HG03175 (cell line): ENCODE results near the gene NLRC3.

Experiments used
- ATAC-seq: cut with Tn5 transposase; IDR thresholded peaks from one replicate; pipeline ENCODE4 v1.9.1; 2021; ENCODE audit warnings: mild to moderate bottlenecking, moderate library complexity; ENCODE audit not compliant: unreplicated experiment

NLRC3 gene

GRCh38 chr16:3597676-3598075 is 20.5 kb upstream of the NLRC3 start:
- no peak for ATAC-seq

- no peak for ATAC-seq
Measured at GRCh38 chr16:3597226-3597625, 20.0 kb upstream of the NLRC3 start.

- no peak for ATAC-seq
Measured at GRCh38 chr16:3596101-3596861, 19.1 kb upstream of the NLRC3 start.

GRCh38 chr16:3595521-3596021 is 18.4 kb upstream of the NLRC3 start:
- no peak for ATAC-seq

- ATAC-seq, result no peak
Measured at GRCh38 chr16:3595110-3595486, 17.9 kb upstream of the NLRC3 start.

GRCh38 chr16:3594316-3595109 is 17.3 kb upstream of the NLRC3 start:
- ATAC-seq, result no peak

- ATAC-seq, result no peak
Measured at GRCh38 chr16:3592559-3592958, 15.4 kb upstream of the NLRC3 start.

- no peak for ATAC-seq
Measured at GRCh38 chr16:3591991-3592390, 14.8 kb upstream of the NLRC3 start.

GRCh38 chr16:3591436-3591803 is 14.2 kb upstream of the NLRC3 start:
- no peak for ATAC-seq

- ATAC-seq, result no peak
Measured at GRCh38 chr16:3590736-3591435, 13.7 kb upstream of the NLRC3 start.

- ATAC-seq, result no peak
Measured at GRCh38 chr16:3589991-3590701, 12.9 kb upstream of the NLRC3 start.

- ATAC-seq, result no peak
Measured at GRCh38 chr16:3589441-3589921, 12.3 kb upstream of the NLRC3 start.

- ATAC-seq, result no peak
Measured at GRCh38 chr16:3589001-3589400, 11.8 kb upstream of the NLRC3 start.

- ATAC-seq, result no peak
Measured at GRCh38 chr16:3587547-3588110, 10.4 kb upstream of the NLRC3 start.

GRCh38 chr16:3584412-3584811 is 7.2 kb upstream of the NLRC3 start:
- ATAC-seq, result no peak

GRCh38 chr16:3583303-3584038 is 6.3 kb upstream of the NLRC3 start:
- ATAC-seq, result no peak

- no peak for ATAC-seq
Measured at GRCh38 chr16:3582276-3583165, 5.3 kb upstream of the NLRC3 start.

- ATAC-seq, result no peak
Measured at GRCh38 chr16:3581392-3581791, 4.2 kb upstream of the NLRC3 start.

GRCh38 chr16:3580686-3581085 is 3.5 kb upstream of the NLRC3 start:
- ATAC-seq, result no peak
